Smooth muscle cell (in vitro differentiated cells): ENCODE data around the gene ARL15. TPM values are rescaled to one million over a fixed set of nuclear protein-coding genes. Genes with fewer than 3 reads are reported as not detected.

ENCODE experiments used
- DNase-seq: peaks from one replicate; lab custom pipeline; 2025; ENCODE audit not compliant: unreplicated experiment; lab: John Stamatoyannopoulos, UW
- H2AFZ ChIP-seq: fragments of 200-600 bp; sonication (generic); 2 replicates; pipeline ENCODE4 v1.6.0; 2016; ENCODE audit warnings: antibody characterized with exemption, low read depth, mild to moderate bottlenecking
- H3F3A ChIP-seq: fragments of 200-600 bp; sonication (generic); 2 replicates; pipeline ENCODE4 v1.6.0; 2017; ENCODE audit warnings: antibody characterized with exemption, low read depth
- H3K27ac ChIP-seq: fragments of 200-600 bp; sonication (generic); 2 replicates; pipeline ENCODE4 v1.5.1; 2016; ENCODE audit warnings: low read depth, mild to moderate bottlenecking
- H3K27me3 ChIP-seq: fragments of 200-600 bp; sonication (generic); 2 replicates; pipeline ENCODE4 v1.6.1; 2016; ENCODE audit warnings: low read depth, mild to moderate bottlenecking
- H3K36me3 ChIP-seq: fragments of 200-600 bp; sonication (generic); 2 replicates; pipeline ENCODE4 v1.5.1; 2016; ENCODE audit warnings: low read depth
- H3K4me1 ChIP-seq: fragments of 200-600 bp; sonication (generic); 2 replicates; pipeline ENCODE4 v1.5.1; 2016; ENCODE audit warnings: low read depth
- H3K4me2 ChIP-seq: fragments of 200-600 bp; sonication (generic); 2 replicates; pipeline ENCODE4 v1.6.0; 2016; ENCODE audit warnings: mild to moderate bottlenecking
- H3K4me3 ChIP-seq: fragments of 200-600 bp; sonication (generic); 2 replicates; pipeline ENCODE4 v1.5.1; 2016; ENCODE audit warnings: mild to moderate bottlenecking
- H3K79me2 ChIP-seq: fragments of 200-600 bp; sonication (generic); 2 replicates; pipeline ENCODE4 v1.6.0; 2016; ENCODE audit warnings: low read depth, mild to moderate bottlenecking
- H3K9ac ChIP-seq: fragments of 200-600 bp; sonication (generic); 2 replicates; pipeline ENCODE4 v1.6.0; 2016; ENCODE audit warnings: low read depth
- H3K9me3 ChIP-seq: fragments of 200-600 bp; sonication (generic); replicated peaks from 2 replicates; pipeline ENCODE4 v1.5.1; 2016; ENCODE audit warnings: low read depth
- H4K20me1 ChIP-seq: fragments of 200-600 bp; sonication (generic); 2 replicates; pipeline ENCODE4 v1.6.0; 2016; ENCODE audit warnings: low read depth
- WGBS: methylation state at CpG from one replicate; pipeline ENCODE4 v1.1.7; 2016; ENCODE audit warnings: low lambda C conversion rate; 5-methylcytosine and 5-hydroxymethylcytosine counted together
- polyA plus RNA-seq: library from polyadenylated mRNA; unstranded; fragments of >200 nt; fragmentation: Nextera tagmentation; extraction: Ambion mirVana; gene quantifications from 2 replicates; pipeline ENCODE4 v1.2.1, GENCODE V29; 2016
- total RNA-seq: library from RNA; depleted of rRNA; stranded (reverse); fragments of >200 nt; gene quantifications from 2 replicates; pipeline ENCODE4 v1.2.3, GENCODE V29; 2014
- TF ChIP-seq, protein P1 (sequence below): fragments of 200-600 bp; sonication (generic); IDR thresholded peaks from 2 replicates; pipeline ENCODE4 v1.5.1; 2017; ENCODE audit warnings: borderline replicate concordance, mild to moderate bottlenecking, antibody characterized with exemption; ENCODE audit not compliant: insufficient read depth, poor library complexity, severe bottlenecking

ARL15 gene
- total and polyA plus RNA-seq, 2 experiments from 2014 or later = 9.8 to 51.1 TPM

DNA sequence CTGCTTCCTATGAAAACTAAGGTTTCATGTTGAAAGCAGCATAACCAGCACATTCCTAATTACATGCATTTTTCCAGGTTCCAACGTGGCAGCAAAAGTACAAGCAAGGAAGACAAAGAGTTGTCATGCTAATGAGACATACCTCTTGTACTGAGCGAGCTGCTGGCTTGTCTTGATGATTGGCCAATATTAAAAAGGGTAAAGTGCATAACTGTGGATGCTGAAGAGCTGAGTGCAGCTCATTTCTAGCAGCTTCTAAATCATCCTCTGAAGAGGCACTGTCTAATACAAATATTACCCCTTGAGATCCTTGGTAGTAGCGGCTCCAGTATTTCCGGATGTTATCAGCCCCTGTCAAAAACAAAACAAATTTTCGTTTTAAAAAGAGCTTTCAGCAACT, 197.3 kb downstream of the ARL15 start:
- WGBS = 79% methylated on average over 5 of the region's 5 CpGs
- TF ChIP-seq, protein P1, sequence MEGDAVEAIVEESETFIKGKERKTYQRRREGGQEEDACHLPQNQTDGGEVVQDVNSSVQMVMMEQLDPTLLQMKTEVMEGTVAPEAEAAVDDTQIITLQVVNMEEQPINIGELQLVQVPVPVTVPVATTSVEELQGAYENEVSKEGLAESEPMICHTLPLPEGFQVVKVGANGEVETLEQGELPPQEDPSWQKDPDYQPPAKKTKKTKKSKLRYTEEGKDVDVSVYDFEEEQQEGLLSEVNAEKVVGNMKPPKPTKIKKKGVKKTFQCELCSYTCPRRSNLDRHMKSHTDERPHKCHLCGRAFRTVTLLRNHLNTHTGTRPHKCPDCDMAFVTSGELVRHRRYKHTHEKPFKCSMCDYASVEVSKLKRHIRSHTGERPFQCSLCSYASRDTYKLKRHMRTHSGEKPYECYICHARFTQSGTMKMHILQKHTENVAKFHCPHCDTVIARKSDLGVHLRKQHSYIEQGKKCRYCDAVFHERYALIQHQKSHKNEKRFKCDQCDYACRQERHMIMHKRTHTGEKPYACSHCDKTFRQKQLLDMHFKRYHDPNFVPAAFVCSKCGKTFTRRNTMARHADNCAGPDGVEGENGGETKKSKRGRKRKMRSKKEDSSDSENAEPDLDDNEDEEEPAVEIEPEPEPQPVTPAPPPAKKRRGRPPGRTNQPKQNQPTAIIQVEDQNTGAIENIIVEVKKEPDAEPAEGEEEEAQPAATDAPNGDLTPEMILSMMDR = no peak
- DNase-seq = no peak
- Histone ChIP-seq H3K9ac (no peak overlapping the region), H3K4me3 (no peak overlapping the region), H3K4me2 (no peak overlapping the region), H2AFZ (no peak overlapping the region), H3F3A (no peaks in the 10 kb centered on the region), H3K4me1 (no peaks in the 10 kb centered on the region), H3K9me3 (no peaks in the 10 kb centered on the region), H3K36me3 (no peaks in the 10 kb centered on the region), H3K79me2 (no peaks in the 10 kb centered on the region), H3K27ac (no peak overlapping the region), H4K20me1 (peaks cover 5% of the 10 kb centered on the region), H3K27me3 (no peaks in the 10 kb centered on the region)

DNA sequence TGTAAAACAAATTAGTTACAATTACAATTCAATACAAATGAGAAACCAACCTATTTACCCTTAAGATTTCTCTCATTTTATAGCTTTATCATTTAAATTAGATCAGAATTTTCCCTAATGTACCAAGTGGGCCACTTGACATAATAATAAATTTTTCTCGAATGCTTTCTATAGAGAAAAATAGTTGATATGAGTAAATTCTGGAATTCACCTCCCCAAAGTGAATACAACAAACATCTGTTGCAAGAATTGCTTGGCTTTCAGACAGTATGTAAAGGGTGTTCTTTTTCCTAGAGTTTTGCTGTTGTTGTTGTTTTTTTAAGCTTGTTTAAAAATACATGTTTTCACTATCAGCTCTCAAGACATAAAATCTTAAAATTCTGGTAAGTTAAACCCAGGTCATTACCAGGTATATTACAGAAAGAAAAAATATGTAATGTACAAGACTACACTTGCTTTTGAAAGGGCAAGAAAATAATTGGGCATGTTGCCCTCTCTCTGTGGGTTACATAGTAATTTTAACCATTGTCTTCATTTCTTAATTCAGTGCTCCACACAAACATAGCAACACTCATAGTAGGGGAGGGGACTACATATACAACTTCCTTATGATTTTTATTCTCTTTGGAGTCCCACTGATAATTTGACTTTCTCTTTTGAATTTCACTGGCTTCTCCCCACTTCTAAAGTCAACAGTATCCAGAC, 200.6 kb downstream of the ARL15 start:
- no peaks in the 10 kb centered on the region for H3K9me3 ChIP-seq
- WGBS = 90% methylated on average over 1 of the region's 1 CpG
- no peaks in the 10 kb centered on the region for H3K4me1 ChIP-seq
- no peak overlapping the region for H3K4me2 ChIP-seq
- H3K9ac ChIP-seq = no peak overlapping the region
- DNase-seq = no peak
- H3K27ac ChIP-seq = no peak overlapping the region
- no peaks in the 10 kb centered on the region for H3K79me2 ChIP-seq
- TF ChIP-seq, protein P1 = no peak
- H3K4me3 ChIP-seq = no peak overlapping the region
- H3K27me3 ChIP-seq = no peaks in the 10 kb centered on the region
- no peaks in the 10 kb centered on the region for H3K36me3 ChIP-seq
- H2AFZ ChIP-seq = no peak overlapping the region
- no peaks in the 10 kb centered on the region for H4K20me1 ChIP-seq
- H3F3A ChIP-seq = no peaks in the 10 kb centered on the region

DNA sequence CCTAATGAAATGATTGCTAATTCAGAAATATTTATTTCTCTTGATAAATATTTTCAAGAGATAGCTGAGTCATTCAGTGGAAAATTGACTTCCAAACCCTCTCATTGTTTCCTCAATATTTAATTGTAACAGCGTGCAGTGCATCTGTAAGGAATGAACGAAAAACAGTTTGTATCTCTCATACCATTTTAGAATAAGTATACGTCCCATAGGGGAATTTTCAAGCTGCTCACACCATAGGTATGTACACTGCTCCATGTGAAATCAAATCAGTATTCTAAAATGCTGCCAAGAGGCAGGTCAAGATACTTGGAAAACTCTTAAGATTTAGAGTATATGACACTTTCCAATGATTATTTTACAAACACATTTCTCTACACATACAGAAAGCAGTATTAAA, 202.2 kb downstream of the ARL15 start:
- no peak overlapping the region for H2AFZ ChIP-seq

More for the DNA sequence above, 202.2 kb downstream of the ARL15 start:
- Histone ChIP-seq H3F3A (no peaks in the 10 kb centered on the region), H3K4me2 (no peak overlapping the region), H3K27me3 (no peaks in the 10 kb centered on the region), H3K36me3 (no peaks in the 10 kb centered on the region), H4K20me1 (no peaks in the 10 kb centered on the region), H3K9me3 (no peaks in the 10 kb centered on the region), H3K4me1 (peaks cover 6% of the 10 kb centered on the region), H3K9ac (no peak overlapping the region), H3K79me2 (no peaks in the 10 kb centered on the region), H3K4me3 (no peak overlapping the region), H3K27ac (no peak overlapping the region)
- TF ChIP-seq, protein P1 = no peak
- 98% methylated on average over 3 of the region's 3 CpGs for WGBS
- no peak for DNase-seq
